Upper lobe of right lung (tissue), 1 donor: Measurements from ENCODE around the gene AURKA. TPM values are rescaled to one million over a fixed set of nuclear protein-coding genes. Genes with fewer than 3 reads are reported as not detected.
"Not testable (repeated sequence)": the region's sequence is repeated elsewhere in the genome, so short reads cannot be mapped to it uniquely, and the experiment has no call there.

Experiments used
- ATAC-seq: fragments of 200-7000 bp; cut with Tn5 transposase; one replicate; pipeline ENCODE4 v1.9.1; 2020; ENCODE audit warnings: mild to moderate bottlenecking, moderate library complexity
- DNase-seq: peaks from one replicate; pipeline ENCODE4 v3.0.0-alpha.2; 2020
- H3K27ac ChIP-seq: fragments of 200-600 bp; one replicate; pipeline ENCODE4 v1.8.0; 2022
- H3K27me3 ChIP-seq: fragments of 200-600 bp; one replicate; pipeline ENCODE4 v1.8.0; 2022; ENCODE audit warnings: mild to moderate bottlenecking
- H3K36me3 ChIP-seq: fragments of 200-600 bp; one replicate; pipeline ENCODE4 v1.8.0; 2022
- H3K4me1 ChIP-seq: fragments of 200-600 bp; one replicate; pipeline ENCODE4 v1.8.0; 2022
- H3K4me3 ChIP-seq: fragments of 200-600 bp; one replicate; pipeline ENCODE4 v1.8.0; 2022; ENCODE audit warnings: mild to moderate bottlenecking
- H3K9me3 ChIP-seq: fragments of 200-600 bp; one replicate; pipeline ENCODE4 v1.8.0; 2022
- CTCF ChIP-seq: fragments of 200-600 bp; IDR thresholded peaks from one replicate; pipeline ENCODE4 v1.8.0; 2022; ENCODE audit warnings: antibody characterized with exemption
- intact Hi-C: fragments of 100-400 bp; cut with DNase I; formaldehyde crosslinking; loops from one replicate; pipeline ENCODE4 v1.11.0; 2022
- total RNA-seq: library from RNA; stranded (reverse); fragmentation: NEBNext Ultra II Directional; extraction: Animal tissue kit (Norgen Biotek cat#: 25700); gene quantifications from one replicate; pipeline ENCODE4 v1.2.1, GENCODE V29; 2021
- donor health status: DM: no; HTN: yes; CAD: no; lungs with severe emphysema.

AURKA gene
- total RNA-seq, 1 donor from 2014 or later, result 1.5 TPM

- intact Hi-C loops, result no loop called here
- no peak for ATAC-seq
- Histone ChIP-seq H3K4me1 (peaks cover 19% of the 10 kb centered on the region), H3K27me3 (no peaks in the 10 kb centered on the region), H3K4me3 (no peak overlapping the region), H3K36me3 (peaks cover 48% of the 10 kb centered on the region), H3K9me3 (no peaks in the 10 kb centered on the region), H3K27ac (no peak overlapping the region)
- TF ChIP-seq CTCF, result no peak
- DNase-seq, result no peak
These were observed 3.2 kb upstream of the AURKA start for GRCh38 chr20:56395166-56395565.

- H3K4me3 ChIP-seq, result peak overlapping the region; percentile 58
- H3K27ac ChIP-seq, result no peak overlapping the region
- no peak for TF ChIP-seq CTCF
- peaks cover 35% of the 10 kb centered on the region for H3K36me3 ChIP-seq
- DNase-seq (no peak), ATAC-seq (no peak)
- no peaks in the 10 kb centered on the region for H3K27me3 ChIP-seq
- peaks cover 18% of the 10 kb centered on the region for H3K4me1 ChIP-seq
- intact Hi-C loops, result no loop called here
- H3K9me3 ChIP-seq, result no peaks in the 10 kb centered on the region
These were observed 1.6 kb upstream of the AURKA start for GRCh38 chr20:56393653-56394052.

- Histone ChIP-seq H3K27me3 (no peaks in the 10 kb centered on the region), H3K27ac (peak overlapping the region; percentile 81), H3K4me1 (peaks cover 18% of the 10 kb centered on the region), H3K4me3 (peak overlapping the region; percentile 58), H3K9me3 (no peaks in the 10 kb centered on the region), H3K36me3 (peaks cover 28% of the 10 kb centered on the region)
- no peak for ATAC-seq
- intact Hi-C loops, result no loop called here
- DNase-seq, result no peak
- TF ChIP-seq CTCF, result no peak
These were observed 967 bp upstream of the AURKA start for GRCh38 chr20:56392881-56393482.

- peak overlapping the region; percentile 81 for H3K27ac ChIP-seq
- H3K27me3 ChIP-seq, result no peaks in the 10 kb centered on the region
- peak overlapping the region; percentile 58 for H3K4me3 ChIP-seq
- ATAC-seq, result peak; percentile 36
- TF ChIP-seq CTCF, result no peak
- peaks cover 18% of the 10 kb centered on the region for H3K4me1 ChIP-seq
- H3K36me3 ChIP-seq, result peaks cover 15% of the 10 kb centered on the region
- H3K9me3 ChIP-seq, result no peaks in the 10 kb centered on the region
- no peak for DNase-seq
- intact Hi-C loops, result no loop called here
These were observed 351 bp downstream of the AURKA start for GRCh38 chr20:56391596-56392131.

- Histone ChIP-seq H3K4me1 (peaks cover 18% of the 10 kb centered on the region), H3K27me3 (no peaks in the 10 kb centered on the region), H3K36me3 (peaks cover 8% of the 10 kb centered on the region), H3K4me3 (peak overlapping the region; percentile 58), H3K9me3 (no peaks in the 10 kb centered on the region), H3K27ac (no peak overlapping the region)
- ATAC-seq (no peak), DNase-seq (no peak)
- TF ChIP-seq CTCF, result no peak
- intact Hi-C loops, result no loop called here
These were observed 978 bp downstream of the AURKA start for GRCh38 chr20:56391037-56391436.

- ATAC-seq, intact Hi-C loops, H3K4me3 ChIP-seq, H3K9me3 ChIP-seq, H3K36me3 ChIP-seq, H3K27me3 ChIP-seq, DNase-seq, H3K27ac ChIP-seq: not testable (repeated sequence)
- peaks cover 18% of the 10 kb centered on the region for H3K4me1 ChIP-seq
These were observed 1.6 kb downstream of the AURKA start for GRCh38 chr20:56390396-56390795.
